Measurements from ENCODE around the gene TEAD1.

DNA sequence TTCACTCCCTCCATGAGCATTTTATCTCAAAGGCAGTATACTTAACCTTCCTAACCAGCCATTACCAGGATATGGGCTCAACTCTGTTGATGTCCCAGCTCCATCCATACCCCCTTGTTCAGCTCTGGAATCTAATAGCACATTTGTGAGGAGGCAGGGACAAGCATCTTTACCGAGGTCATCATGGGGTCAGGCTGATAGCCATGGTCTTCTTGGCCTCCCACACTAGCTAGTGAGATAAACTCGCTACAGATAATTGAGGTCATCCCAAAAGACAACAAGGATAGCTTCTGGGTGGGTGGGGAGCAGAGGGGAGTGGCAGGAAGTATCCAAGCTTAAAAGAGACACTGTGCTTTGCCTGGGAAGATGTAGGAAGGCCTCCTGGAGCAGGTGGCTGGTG lies 193.3 kb downstream of the TEAD1 start:
- TF ChIP-seq, protein P1, sequence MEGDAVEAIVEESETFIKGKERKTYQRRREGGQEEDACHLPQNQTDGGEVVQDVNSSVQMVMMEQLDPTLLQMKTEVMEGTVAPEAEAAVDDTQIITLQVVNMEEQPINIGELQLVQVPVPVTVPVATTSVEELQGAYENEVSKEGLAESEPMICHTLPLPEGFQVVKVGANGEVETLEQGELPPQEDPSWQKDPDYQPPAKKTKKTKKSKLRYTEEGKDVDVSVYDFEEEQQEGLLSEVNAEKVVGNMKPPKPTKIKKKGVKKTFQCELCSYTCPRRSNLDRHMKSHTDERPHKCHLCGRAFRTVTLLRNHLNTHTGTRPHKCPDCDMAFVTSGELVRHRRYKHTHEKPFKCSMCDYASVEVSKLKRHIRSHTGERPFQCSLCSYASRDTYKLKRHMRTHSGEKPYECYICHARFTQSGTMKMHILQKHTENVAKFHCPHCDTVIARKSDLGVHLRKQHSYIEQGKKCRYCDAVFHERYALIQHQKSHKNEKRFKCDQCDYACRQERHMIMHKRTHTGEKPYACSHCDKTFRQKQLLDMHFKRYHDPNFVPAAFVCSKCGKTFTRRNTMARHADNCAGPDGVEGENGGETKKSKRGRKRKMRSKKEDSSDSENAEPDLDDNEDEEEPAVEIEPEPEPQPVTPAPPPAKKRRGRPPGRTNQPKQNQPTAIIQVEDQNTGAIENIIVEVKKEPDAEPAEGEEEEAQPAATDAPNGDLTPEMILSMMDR (conservative IDR thresholded peaks at IDR 0.05 in 1 of 2, IDR thresholded peaks at IDR 0.05 in 1 of 2; ENCODE audit: low read depth in 1 of 2, low read length in 2 of 2) = no peak
- no peak for TF ChIP-seq EZH2 (IDR thresholded peaks at IDR 0.05; ENCODE audit: low read length, missing control alignments)

Measured in fibroblast of lung (primary cell).